ENCODE results near the gene PRKAR1B.

- no peak for TF ChIP-seq ZNF274 (IDR thresholded peaks at IDR 0.05; ENCODE audit: low read depth, low read length)
- no peak for TF ChIP-seq SUZ12 (IDR thresholded peaks at IDR 0.05; ENCODE audit: extremely low read depth, insufficient read depth, insufficient read length)
- no peak for TF ChIP-seq YY1 (IDR thresholded peaks at IDR 0.05; ENCODE audit: insufficient read depth, insufficient read length)
These were observed 215.5 kb downstream of the PRKAR1B start for GRCh38 chr7:511476-512145.

Measured in NT2/D1 (cell line).